CD8-positive, alpha-beta memory T cell (primary cell): ENCODE measurements around the gene TUBB8. TPM values are rescaled to one million over a fixed set of nuclear protein-coding genes. Genes with fewer than 3 reads are reported as not detected.

Experiments
- CTCF ChIA-PET: fragments of 350-600 bp; sonication (Branson Sonifier 250); formaldehyde crosslinking; loops from one replicate; lab custom pipeline; 2021; ENCODE audit warnings: antibody characterized with exemption; lab: Charles Lee
- POLR2A ChIA-PET: fragments of 350-600 bp; sonication (Branson Sonifier 250); formaldehyde crosslinking; loops from one replicate; lab custom pipeline; 2021; ENCODE audit warnings: antibody characterized with exemption; lab: Charles Lee
- DNase-seq, 5 donors: peaks; one replicate each; pipeline versions ENCODE4 v3.0.0 to v3.0.0-alpha.2; 2020 to 2022; ENCODE audit warnings: mixed read lengths in 1 of 5
- H3K27ac ChIP-seq: one replicate; pipeline ENCODE4 v1.7.0; 2013; ENCODE audit warnings: low read depth, mild to moderate bottlenecking, low read length, moderate library complexity
- H3K27me3 ChIP-seq: 2 replicates; pipeline ENCODE4 v1.7.0; 2013; ENCODE audit warnings: low read length, mild to moderate bottlenecking; ENCODE audit not compliant: insufficient read depth, poor library complexity, severe bottlenecking
- H3K36me3 ChIP-seq: 2 replicates; pipeline ENCODE4 v1.7.0; 2013; ENCODE audit warnings: mild to moderate bottlenecking, low read length, moderate library complexity; ENCODE audit not compliant: insufficient read depth
- H3K4me1 ChIP-seq: 2 replicates; pipeline ENCODE4 v1.7.0; 2013; ENCODE audit warnings: mild to moderate bottlenecking, low read length, moderate library complexity; ENCODE audit not compliant: insufficient read depth
- H3K4me3 ChIP-seq: 2 replicates; pipeline ENCODE4 v1.7.0; 2013; ENCODE audit warnings: mild to moderate bottlenecking, low read length
- H3K9me3 ChIP-seq: 2 replicates; pipeline ENCODE4 v1.7.0; 2013; ENCODE audit warnings: mild to moderate bottlenecking, low read length
- H3K27ac Mint-ChIP-seq, 8 donors: one replicate each; pipeline ENCODE4 v1.8.0; 2020 to 2021; ENCODE audit warnings: mixed read lengths in 8 of 8, mild to moderate bottlenecking in 6 of 8, inconsistent platforms in 3 of 8, moderate library complexity in 3 of 8
- H3K27me3 Mint-ChIP-seq, 2 donors: one replicate each; pipeline ENCODE4 v1.8.0; 2020 to 2021; ENCODE audit warnings: mixed read lengths in 2 of 2, mild to moderate bottlenecking in 1 of 2, moderate library complexity in 1 of 2
- H3K36me3 Mint-ChIP-seq, 3 donors: one replicate each; pipeline ENCODE4 v1.8.0; 2020 to 2021; ENCODE audit warnings: mixed read lengths in 3 of 3, inconsistent platforms in 1 of 3, mild to moderate bottlenecking in 1 of 3
- H3K4me1 Mint-ChIP-seq, 3 donors: one replicate each; pipeline ENCODE4 v1.8.0; 2020 to 2021; ENCODE audit warnings: mixed read lengths in 3 of 3, inconsistent platforms in 1 of 3, mild to moderate bottlenecking in 1 of 3
- H3K4me3 Mint-ChIP-seq, 7 donors: one replicate each; pipeline ENCODE4 v1.8.0; 2020 to 2021; ENCODE audit warnings: mixed read lengths in 7 of 7, mild to moderate bottlenecking in 6 of 7, moderate library complexity in 4 of 7, inconsistent platforms in 2 of 7
- H3K9me3 Mint-ChIP-seq, 5 donors: one replicate each; pipeline ENCODE4 v1.8.0; 2020 to 2022; ENCODE audit warnings: mixed read lengths in 5 of 5, mild to moderate bottlenecking in 3 of 5, moderate library complexity in 2 of 5, inconsistent platforms in 1 of 5
- polyA plus RNA-seq: library from polyadenylated mRNA; unstranded; fragments of 300-500 nt; fragmentation: Illumina TruSeq; gene quantifications from one replicate; pipeline ENCODE4 v1.2.3, GENCODE V29; 2021
- total RNA-seq, 2 experiments: library from RNA; stranded (reverse); gene quantifications; one replicate each; pipeline ENCODE4 v1.2.3, GENCODE V29; 2021

Gene TUBB8
- total RNA-seq (not detected), polyA plus RNA-seq (not detected)

DNA sequence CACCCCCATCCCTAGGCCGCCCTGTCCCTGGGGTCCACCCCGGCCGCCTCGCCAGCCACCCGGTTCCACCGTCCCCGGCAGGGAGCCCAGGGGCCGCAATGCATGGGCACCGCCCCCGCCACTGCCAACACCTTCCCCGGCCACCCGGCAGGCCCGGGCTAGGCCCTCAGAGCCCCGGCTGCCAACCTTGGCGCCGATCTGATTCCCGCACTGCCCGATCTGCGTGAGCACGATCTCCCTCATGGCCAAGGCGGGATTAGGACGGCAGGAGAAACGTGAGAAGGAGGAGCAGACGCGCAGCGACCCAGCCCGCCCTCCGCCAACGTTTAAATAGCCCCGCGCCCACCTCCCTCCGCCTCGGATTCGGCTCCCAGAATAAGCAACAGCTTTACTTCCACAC, at the start of gene TUBB8:
Gene TUBB8 (minus strand): TSS at position 301 of the 400 bp plus-strand sequence. CDS start 58 bp downstream, at position 243.
- H3K4me3 ChIP-seq: no peak within 1 kb of the TSS
- CTCF ChIA-PET: no interaction called here
- H3K27ac ChIP-seq: no peak within 1 kb of the TSS
- DNase-seq: no peak
- POLR2A ChIA-PET: no interaction called here
- H3K4me3 Mint-ChIP-seq: no peak within 1 kb of the TSS
- H3K9me3 ChIP-seq: no peaks in the 10 kb centered on the region
- no peak within 1 kb of the TSS for H3K27ac Mint-ChIP-seq
- H3K9me3 Mint-ChIP-seq: no peaks in the 10 kb centered on the region
- no peaks in the 10 kb centered on the region for H3K36me3 ChIP-seq
- H3K27me3 Mint-ChIP-seq: peaks cover 4 to 11% of the 10 kb centered on the region in 2 donors
- H3K4me1 Mint-ChIP-seq: no peaks in the 10 kb centered on the region
- H3K36me3 Mint-ChIP-seq: no peaks in the 10 kb centered on the region
- no peaks in the 10 kb centered on the region for H3K4me1 ChIP-seq
- no peaks in the 10 kb centered on the region for H3K27me3 ChIP-seq

DNA sequence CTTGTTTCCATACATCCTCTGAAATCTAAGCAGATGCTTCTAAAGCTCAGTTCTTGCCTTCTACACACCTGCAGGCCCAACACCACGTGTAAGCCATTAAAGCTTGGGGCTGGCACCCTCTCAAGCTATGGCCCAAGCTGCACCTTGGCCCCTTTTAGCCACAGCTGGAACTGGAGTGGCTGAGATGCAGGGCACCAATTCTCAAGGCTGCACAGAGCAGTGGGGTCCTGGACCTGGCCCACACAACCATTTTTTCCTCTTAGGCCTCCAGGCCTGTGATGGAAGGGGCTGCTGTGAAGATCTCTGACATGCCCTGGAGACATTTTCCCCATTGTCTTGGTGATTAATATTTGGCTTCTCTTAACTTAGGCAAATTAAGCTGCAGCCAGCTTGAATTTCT, 47.4 kb upstream of the TUBB8 start:
- no peak for DNase-seq
- Histone ChIP-seq H3K27me3 (no peaks in the 10 kb centered on the region), H3K4me3 (no peak overlapping the region), H3K9me3 (peaks cover 3% of the 10 kb centered on the region), H3K4me1 (no peaks in the 10 kb centered on the region), H3K36me3 (no peaks in the 10 kb centered on the region), H3K27ac (no peak overlapping the region)
- Mint-ChIP-seq H3K27me3 (peaks cover 2 to 6% of the 10 kb centered on the region in 2 donors), H3K4me3 (no peak overlapping the region), H3K27ac (no peak overlapping the region), H3K36me3 (peaks cover 1 to 25% (median 2%) of the 10 kb centered on the region in 3 donors), H3K9me3 (peaks cover 12 to 36% (median 27%) of the 10 kb centered on the region in 5 donors), H3K4me1 (no peaks in the 10 kb centered on the region)
- ChIA-PET CTCF (no interaction called here), POLR2A (no interaction called here)

DNA sequence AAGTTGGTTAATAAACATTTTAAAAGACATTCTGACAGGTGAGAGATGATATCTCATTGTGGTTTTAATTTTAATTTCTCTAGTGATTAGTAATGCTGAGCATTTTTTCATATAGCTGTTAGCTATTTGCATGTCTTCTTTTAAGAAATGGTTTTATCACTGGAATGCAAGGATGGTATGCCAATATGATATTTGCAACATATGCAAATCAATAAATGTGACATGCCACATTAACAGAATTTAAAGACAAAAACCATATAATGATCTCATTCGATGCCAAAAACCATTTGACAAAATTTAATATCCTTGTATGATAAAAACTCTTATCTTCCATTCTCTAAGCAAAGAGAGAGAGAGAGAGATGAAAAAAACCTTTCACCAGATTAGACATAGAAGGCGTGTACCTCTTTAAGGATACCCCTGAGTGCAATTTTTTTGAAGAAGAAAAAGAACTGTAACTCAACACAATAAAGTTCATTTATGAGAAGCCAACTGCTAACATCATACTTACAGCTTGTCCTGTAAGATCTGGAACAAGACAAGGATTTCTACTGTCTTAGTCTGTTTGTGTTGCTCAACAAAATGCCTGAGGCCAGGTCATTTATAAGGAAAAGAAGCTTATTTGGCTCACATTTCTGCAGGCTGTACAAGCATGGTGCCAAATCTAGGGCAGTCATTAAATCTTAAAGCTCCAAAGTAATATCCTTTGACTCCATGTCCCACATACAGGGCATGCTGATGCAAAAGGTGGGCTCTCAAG, 46.4 kb upstream of the TUBB8 start:
- Histone ChIP-seq H3K9me3 (peaks cover 3% of the 10 kb centered on the region), H3K27ac (no peak overlapping the region), H3K4me1 (no peaks in the 10 kb centered on the region), H3K36me3 (no peaks in the 10 kb centered on the region), H3K27me3 (no peaks in the 10 kb centered on the region), H3K4me3 (no peak overlapping the region)
- ChIA-PET CTCF (no interaction called here), POLR2A (no interaction called here)
- Mint-ChIP-seq H3K27me3 (peaks cover 2 to 7% of the 10 kb centered on the region in 2 donors), H3K4me3 (no peak overlapping the region), H3K4me1 (no peaks in the 10 kb centered on the region), H3K36me3 (peaks cover 1 to 25% (median 2%) of the 10 kb centered on the region in 3 donors), H3K27ac (no peak overlapping the region), H3K9me3 (peaks cover 12 to 36% (median 27%) of the 10 kb centered on the region in 5 donors)
- DNase-seq: no peak

DNA sequence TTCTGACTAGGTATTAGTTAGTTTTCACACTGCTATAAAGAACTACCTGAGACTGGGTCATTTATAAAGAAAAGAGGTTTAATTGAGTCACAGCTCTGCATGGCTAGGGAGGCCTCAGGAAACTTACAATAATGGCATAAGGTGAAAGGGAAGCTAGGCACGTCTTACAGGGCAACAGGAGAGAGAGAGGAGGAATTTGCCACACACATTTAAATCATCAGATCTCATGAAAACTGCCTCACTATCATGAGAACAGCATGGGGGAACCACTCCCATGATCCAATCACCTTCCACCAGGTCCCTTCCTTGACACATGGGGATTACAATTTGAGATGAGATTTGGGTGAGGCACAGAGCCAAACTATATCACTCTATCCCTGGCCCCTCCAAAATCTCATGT, 45.5 kb upstream of the TUBB8 start:
- DNase-seq: no peak
- H3K4me3 ChIP-seq: no peak overlapping the region
- no peak overlapping the region for H3K4me3 Mint-ChIP-seq
- no peaks in the 10 kb centered on the region for H3K36me3 ChIP-seq
- ChIA-PET CTCF (no interaction called here), POLR2A (no interaction called here)
- H3K27me3 Mint-ChIP-seq: peaks cover 2 to 9% of the 10 kb centered on the region in 2 donors
- no peaks in the 10 kb centered on the region for H3K4me1 ChIP-seq
- H3K36me3 Mint-ChIP-seq: peaks cover 1 to 25% (median 2%) of the 10 kb centered on the region in 3 donors
- H3K27me3 ChIP-seq: no peaks in the 10 kb centered on the region
- H3K27ac ChIP-seq: no peak overlapping the region
- H3K4me1 Mint-ChIP-seq: no peaks in the 10 kb centered on the region
- H3K9me3 Mint-ChIP-seq: peaks cover 12 to 36% (median 27%) of the 10 kb centered on the region in 5 donors
- no peak overlapping the region for H3K27ac Mint-ChIP-seq
- peaks cover 3% of the 10 kb centered on the region for H3K9me3 ChIP-seq

GRCh38 chr10:92846-93245, 43.8 kb upstream of the TUBB8 start:
- Mint-ChIP-seq H3K9me3 (peaks cover 10 to 33% (median 24%) of the 10 kb centered on the region in 5 donors), H3K4me3 (no peak overlapping the region), H3K4me1 (no peaks in the 10 kb centered on the region), H3K27me3 (peaks cover 3 to 11% of the 10 kb centered on the region in 2 donors), H3K36me3 (peaks cover 1 to 25% (median 2%) of the 10 kb centered on the region in 3 donors), H3K27ac (no peak overlapping the region)
- Histone ChIP-seq H3K36me3 (no peaks in the 10 kb centered on the region), H3K4me1 (no peaks in the 10 kb centered on the region), H3K27me3 (no peaks in the 10 kb centered on the region), H3K9me3 (peaks cover 3% of the 10 kb centered on the region), H3K4me3 (no peak overlapping the region), H3K27ac (no peak overlapping the region)
- CTCF ChIA-PET: no interaction called here
- no peak for DNase-seq
- POLR2A ChIA-PET: no interaction called here

GRCh38 chr10:92153-92552, 43.1 kb upstream of the TUBB8 start:
- CTCF ChIA-PET: no interaction called here
- Mint-ChIP-seq H3K27me3 (peaks cover 4 to 12% of the 10 kb centered on the region in 2 donors), H3K36me3 (peaks cover 1 to 22% (median 2%) of the 10 kb centered on the region in 3 donors), H3K4me3 (no peak overlapping the region), H3K27ac (no peak overlapping the region), H3K4me1 (peaks cover 0 to 4% (median 3%) of the 10 kb centered on the region in 3 donors), H3K9me3 (peaks cover 10 to 29% (median 20%) of the 10 kb centered on the region in 5 donors)
- Histone ChIP-seq H3K36me3 (no peaks in the 10 kb centered on the region), H3K27me3 (no peaks in the 10 kb centered on the region), H3K4me1 (no peaks in the 10 kb centered on the region), H3K27ac (no peak overlapping the region), H3K4me3 (no peak overlapping the region), H3K9me3 (peaks cover 3% of the 10 kb centered on the region)
- POLR2A ChIA-PET: no interaction called here
- DNase-seq: no peak

DNA sequence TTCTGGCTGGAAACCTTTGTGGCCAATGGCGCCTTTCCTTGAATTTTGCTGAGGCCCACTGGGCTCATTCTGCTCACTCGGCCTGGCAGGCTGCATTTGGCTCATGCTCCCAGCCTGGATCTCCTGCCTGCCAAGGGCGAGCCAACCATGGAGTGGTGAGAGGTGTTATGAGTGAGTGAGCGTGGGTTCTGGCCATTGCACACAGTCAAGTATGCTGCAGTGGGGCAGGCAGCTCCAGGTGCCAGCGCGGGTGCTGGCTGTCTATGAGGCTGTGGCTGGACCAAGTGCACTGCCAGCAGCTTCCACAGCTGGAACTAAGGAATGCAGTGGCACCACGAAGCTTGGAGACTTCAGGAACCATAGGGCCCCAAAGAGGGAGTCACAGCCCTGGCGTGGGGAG, 42.2 kb upstream of the TUBB8 start:
- no peak overlapping the region for H3K27ac Mint-ChIP-seq
- CTCF ChIA-PET: no interaction called here

DNA sequence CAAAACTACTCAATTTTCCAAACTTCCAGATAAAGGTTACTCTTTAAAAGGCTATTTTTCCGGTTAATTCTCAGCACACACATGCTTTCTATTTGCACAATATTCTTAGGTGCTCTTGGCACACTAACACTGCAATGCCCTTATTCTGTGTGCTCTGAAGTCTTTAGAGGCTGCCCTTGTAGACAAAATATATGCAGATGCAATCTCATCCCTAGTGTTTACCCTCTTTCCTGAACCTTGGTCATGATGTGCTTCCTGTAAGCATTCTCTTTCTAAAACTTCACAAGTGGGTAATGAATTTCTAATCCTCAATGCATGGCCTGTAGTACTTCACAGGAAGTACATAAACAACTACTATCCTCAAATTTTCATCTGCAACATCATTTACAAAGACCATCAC, 41.1 kb upstream of the TUBB8 start:
- ChIA-PET CTCF (no interaction called here), POLR2A (no interaction called here)
- no peak overlapping the region for H3K4me3 ChIP-seq
- no peak for DNase-seq
- Mint-ChIP-seq H3K27me3 (peaks cover 5 to 22% of the 10 kb centered on the region in 2 donors), H3K36me3 (peaks cover 0 to 9% (median 0%) of the 10 kb centered on the region in 3 donors), H3K27ac (no peak overlapping the region), H3K4me1 (peaks cover 0 to 5% (median 3%) of the 10 kb centered on the region in 3 donors), H3K4me3 (no peak overlapping the region), H3K9me3 (peaks cover 2 to 13% (median 6%) of the 10 kb centered on the region in 5 donors)
- no peak overlapping the region for H3K27ac ChIP-seq
- no peaks in the 10 kb centered on the region for H3K4me1 ChIP-seq
- H3K9me3 ChIP-seq: no peaks in the 10 kb centered on the region
- no peaks in the 10 kb centered on the region for H3K27me3 ChIP-seq
- no peaks in the 10 kb centered on the region for H3K36me3 ChIP-seq

More for the DNA sequence above, 42.2 kb upstream of the TUBB8 start:
- Mint-ChIP-seq H3K9me3 (peaks cover 6 to 23% (median 12%) of the 10 kb centered on the region in 5 donors), H3K4me1 (peaks cover 0 to 5% (median 3%) of the 10 kb centered on the region in 3 donors), H3K36me3 (peaks cover 0 to 13% (median 1%) of the 10 kb centered on the region in 3 donors), H3K4me3 (no peak overlapping the region), H3K27me3 (peaks cover 5 to 15% of the 10 kb centered on the region in 2 donors)
- peaks cover 3% of the 10 kb centered on the region for H3K9me3 ChIP-seq
- POLR2A ChIA-PET: no interaction called here
- no peak overlapping the region for H3K27ac ChIP-seq
- no peaks in the 10 kb centered on the region for H3K4me1 ChIP-seq
- no peak overlapping the region for H3K4me3 ChIP-seq
- no peaks in the 10 kb centered on the region for H3K27me3 ChIP-seq
- no peak for DNase-seq
- H3K36me3 ChIP-seq: no peaks in the 10 kb centered on the region
